Activated CD4-positive, alpha-beta T cell treated with anti-CD3 and anti-CD28 coated beads for 36 hours (primary cell): ENCODE measurements around the gene SLC44A4. TPM values are rescaled to one million over a fixed set of nuclear protein-coding genes. Genes with fewer than 3 reads are reported as not detected.

Experiments used
- ATAC-seq: fragments of 200-7000 bp; cut with Tn5 transposase; one replicate; pipeline ENCODE4 v1.10.0; 2021; ENCODE audit warnings: mild to moderate bottlenecking, moderate library complexity
- CTCF ChIA-PET: fragments of 350-600 bp; sonication (Branson Sonifier 250); formaldehyde crosslinking; loops from one replicate; lab custom pipeline; 2021; ENCODE audit warnings: antibody characterized with exemption; lab: Charles Lee
- POLR2A ChIA-PET: fragments of 350-600 bp; sonication (Branson Sonifier 250); formaldehyde crosslinking; loops from one replicate; lab custom pipeline; 2021; ENCODE audit warnings: antibody characterized with exemption, inconsistent platforms; lab: Charles Lee
- DNase-seq: peaks from one replicate; pipeline ENCODE4 v3.0.0-alpha.2; 2020
- H3K27ac Mint-ChIP-seq: one replicate; pipeline ENCODE4 v1.8.0; 2021; ENCODE audit warnings: mixed read lengths
- H3K27me3 Mint-ChIP-seq: one replicate; pipeline ENCODE4 v1.8.0; 2021; ENCODE audit warnings: mixed read lengths
- H3K36me3 Mint-ChIP-seq: one replicate; pipeline ENCODE4 v1.8.0; 2021; ENCODE audit warnings: low read depth, mixed read lengths
- H3K4me1 Mint-ChIP-seq: one replicate; pipeline ENCODE4 v1.8.0; 2021; ENCODE audit warnings: mixed read lengths
- H3K4me3 Mint-ChIP-seq: one replicate; pipeline ENCODE4 v1.8.0; 2021; ENCODE audit warnings: mild to moderate bottlenecking, moderate library complexity, mixed read lengths
- H3K9me3 Mint-ChIP-seq: one replicate; pipeline ENCODE4 v1.8.0; 2021; ENCODE audit warnings: low read depth, mixed read lengths
- intact Hi-C, 2 experiments: fragments of 100-400 bp; cut with DNase I in 1 of 2; cut with micrococcal nuclease in 1 of 2; formaldehyde crosslinking; loops; one replicate each; pipeline versions ENCODE4 v1.14.2 to v1.15.1; 2022 to 2024; cut with DNase I, micrococcal nuclease
- total RNA-seq, 2 experiments: library from RNA; stranded (reverse); gene quantifications; one replicate each; pipeline ENCODE4 v1.2.3, GENCODE V29; 2021

SLC44A4 gene
- total RNA-seq, 2 experiments from 2014 or later: 0.19 to 0.27 TPM

- intact Hi-C loops: no loop called here
- ChIA-PET CTCF (interaction anchor here (0.7 to 2.4 kb wide), 5 partner anchors 10 to 107 kb away, joined by 3 to 6 read pairs (median 5); partner anchors contain the start of gene LSM2), POLR2A (interaction anchor here (0.6 to 1.7 kb wide), 4 partner anchors 10 to 437 kb away, joined by 3 to 7 read pairs (median 4); partner anchors contain the start of genes HSPA1B and NEU1)
- Mint-ChIP-seq H3K36me3 (peaks cover 60% of the 10 kb centered on the region), H3K27me3 (no peaks in the 10 kb centered on the region), H3K4me1 (peaks cover 34% of the 10 kb centered on the region), H3K27ac (peak overlapping the region; percentile 95), H3K4me3 (peak overlapping the region; percentile 90), H3K9me3 (no peaks in the 10 kb centered on the region)
- no peak for ATAC-seq
- DNase-seq: no peak
Observed at GRCh38 chr6:31837369-31838113, 41.3 kb downstream of the SLC44A4 start.

GRCh38 chr6:31836474-31837368 is 42.1 kb downstream of the SLC44A4 start:
- peaks cover 37% of the 10 kb centered on the region for H3K4me1 Mint-ChIP-seq
- DNase-seq: peak; percentile 27
- H3K4me3 Mint-ChIP-seq: peak overlapping the region; percentile 90
- no peaks in the 10 kb centered on the region for H3K9me3 Mint-ChIP-seq
- H3K27ac Mint-ChIP-seq: peak overlapping the region; percentile 95
- POLR2A ChIA-PET: interaction anchor here (0.6 to 1.7 kb wide), 7 partner anchors 9 to 325 kb away, joined by 3 to 7 read pairs (median 4); partner anchors contain the start of genes HSPA1A, HSPA1B, HSPA1L and LSM2
- H3K27me3 Mint-ChIP-seq: no peaks in the 10 kb centered on the region
- CTCF ChIA-PET: interaction anchor here (0.7 to 2.4 kb wide), 6 partner anchors 26 to 106 kb away, joined by 3 to 6 read pairs (median 4); partner anchors contain the start of genes LSM2 and NEU1
- H3K36me3 Mint-ChIP-seq: peaks cover 60% of the 10 kb centered on the region
- no peak for ATAC-seq
- intact Hi-C loops: no loop called here

GRCh38 chr6:31836047-31836473 is 42.7 kb downstream of the SLC44A4 start:
- DNase-seq: no peak
- Mint-ChIP-seq H3K4me3 (peak overlapping the region; percentile 90), H3K36me3 (peaks cover 62% of the 10 kb centered on the region), H3K4me1 (peaks cover 39% of the 10 kb centered on the region), H3K27ac (peak overlapping the region; percentile 95), H3K9me3 (no peaks in the 10 kb centered on the region), H3K27me3 (no peaks in the 10 kb centered on the region)
- intact Hi-C loops: no loop called here
- ChIA-PET CTCF (interaction anchor here (0.7 to 2.4 kb wide), 5 partner anchors 27 to 146 kb away, joined by 3 to 6 read pairs (median 4); partner anchors contain the start of genes LSM2 and NEU1), POLR2A (interaction anchor here (0.6 to 1.7 kb wide), 6 partner anchors 9 to 324 kb away, joined by 3 to 7 read pairs (median 4); partner anchors contain the start of genes HSPA1A, HSPA1B, HSPA1L and LSM2)
- no peak for ATAC-seq

- H3K27me3 Mint-ChIP-seq: no peaks in the 10 kb centered on the region
- intact Hi-C loops: loop anchor here (1.0 to 5.0 kb wide), 13 partner anchors 28 to 288 kb away; partner anchors contain the start of genes ATP6V1G2 (in 2 of the 2), EHMT2 (in 2 of the 2), NFKBIL1 (in 2 of the 2) and ABHD16A (in 1 of the 2)
- peaks cover 60% of the 10 kb centered on the region for H3K36me3 Mint-ChIP-seq
Observed at GRCh38 chr6:31834367-31835250, 44.2 kb downstream of the SLC44A4 start.

GRCh38 chr6:31831350-31832215 is 47.2 kb downstream of the SLC44A4 start:
- POLR2A ChIA-PET: interaction anchor here (0.5 kb wide), 1 partner anchor 17 kb away, joined by 4 read pairs; no protein-coding TSS in a partner anchor
- H3K27ac Mint-ChIP-seq: peak overlapping the region; percentile 58
- CTCF ChIA-PET: interaction anchor here (0.5 to 4.2 kb wide), 12 partner anchors 22 to 1505 kb away, joined by 3 to 23 read pairs (median 3); partner anchors contain the start of genes LSM2 and VARS1
- H3K4me1 Mint-ChIP-seq: peaks cover 22% of the 10 kb centered on the region
- H3K4me3 Mint-ChIP-seq: peak overlapping the region; percentile 89
- H3K9me3 Mint-ChIP-seq: no peaks in the 10 kb centered on the region
- no peak for ATAC-seq
- intact Hi-C loops: loop anchor here in 1 of 2 experiments (2.0 to 5.0 kb wide), 2 partner anchors 151 to 284 kb away; partner anchors contain the start of genes ATP6V1G2, LY6G5C and NFKBIL1
- H3K36me3 Mint-ChIP-seq: peaks cover 33% of the 10 kb centered on the region
- H3K27me3 Mint-ChIP-seq: no peaks in the 10 kb centered on the region
- no peak for DNase-seq

More at GRCh38 chr6:31834367-31835250, 44.2 kb downstream of the SLC44A4 start:
- H3K9me3 Mint-ChIP-seq: no peaks in the 10 kb centered on the region
- peaks cover 40% of the 10 kb centered on the region for H3K4me1 Mint-ChIP-seq
- POLR2A ChIA-PET: interaction anchor here (0.6 to 1.7 kb wide), 5 partner anchors 28 to 294 kb away, joined by 3 to 8 read pairs (median 5); partner anchors contain the start of genes ATF6B, GPANK1, LSM2 and NEU1
- DNase-seq (peak; percentile 85), ATAC-seq (peak; percentile 63)
- H3K27ac Mint-ChIP-seq: peak overlapping the region; percentile 95
- H3K4me3 Mint-ChIP-seq: peak overlapping the region; percentile 90
- CTCF ChIA-PET: interaction anchor here (0.6 to 1.2 kb wide), 4 partner anchors 28 to 179 kb away, joined by 3 to 7 read pairs (median 4); partner anchors contain the start of genes APOM, LSM2 and NEU1

GRCh38 chr6:31830886-31831335 is 47.9 kb downstream of the SLC44A4 start:
- Mint-ChIP-seq H3K9me3 (no peaks in the 10 kb centered on the region), H3K4me1 (peaks cover 24% of the 10 kb centered on the region), H3K27ac (peak overlapping the region; percentile 85), H3K36me3 (peaks cover 26% of the 10 kb centered on the region), H3K4me3 (peak overlapping the region; percentile 89), H3K27me3 (no peaks in the 10 kb centered on the region)
- DNase-seq (no peak), ATAC-seq (no peak)
- intact Hi-C loops: loop anchor here (1.0 to 5.0 kb wide), 3 partner anchors 150 to 284 kb away; partner anchors contain the start of genes ATP6V1G2 (in 1 of the 2), LY6G5C (in 1 of the 2) and NFKBIL1 (in 1 of the 2)
- ChIA-PET CTCF (interaction anchor here (0.5 to 4.2 kb wide), 21 partner anchors 10 to 1505 kb away, joined by 3 to 23 read pairs (median 4); partner anchors contain the start of genes C6orf47, DDAH2, LSM2 and VARS1), POLR2A (interaction anchor here (0.5 to 0.6 kb wide), 2 partner anchors 17 to 34 kb away, joined by 4 to 5 read pairs; no protein-coding TSS in a partner anchor)

GRCh38 chr6:31829633-31830283 is 49.0 kb downstream of the SLC44A4 start:
- ChIA-PET POLR2A (interaction anchor here (1.2 to 1.4 kb wide), 2 partner anchors 17 to 102 kb away, joined by 3 read pairs; no protein-coding TSS in a partner anchor), CTCF (interaction anchor here (0.6 to 4.2 kb wide), 28 partner anchors 9 to 1134 kb away, joined by 3 to 23 read pairs (median 4); partner anchors contain the start of genes ABHD16A, DDAH2, LSM2 and LY6G6F)
- Mint-ChIP-seq H3K4me1 (peaks cover 34% of the 10 kb centered on the region), H3K4me3 (peak overlapping the region; percentile 89), H3K36me3 (peaks cover 17% of the 10 kb centered on the region), H3K27ac (peak overlapping the region; percentile 85), H3K9me3 (no peaks in the 10 kb centered on the region), H3K27me3 (no peaks in the 10 kb centered on the region)
- intact Hi-C loops: loop anchor here (1.0 to 5.0 kb wide), 3 partner anchors 149 to 282 kb away; partner anchors contain the start of genes ATP6V1G2 (in 1 of the 2), LY6G5C (in 1 of the 2) and NFKBIL1 (in 1 of the 2)
- ATAC-seq: no peak
- no peak for DNase-seq
